ENCODE measurements around the gene GMDS. TPM values are rescaled to one million over a fixed set of nuclear protein-coding genes. Genes with fewer than 3 reads are reported as not detected.

Gene GMDS
- total and polyA plus RNA-seq, 2 of the 8 experiments (the other 6 are each of a cell fraction or from before 2014, with no cell fraction given): 16.8 to 50.0 TPM

DNA sequence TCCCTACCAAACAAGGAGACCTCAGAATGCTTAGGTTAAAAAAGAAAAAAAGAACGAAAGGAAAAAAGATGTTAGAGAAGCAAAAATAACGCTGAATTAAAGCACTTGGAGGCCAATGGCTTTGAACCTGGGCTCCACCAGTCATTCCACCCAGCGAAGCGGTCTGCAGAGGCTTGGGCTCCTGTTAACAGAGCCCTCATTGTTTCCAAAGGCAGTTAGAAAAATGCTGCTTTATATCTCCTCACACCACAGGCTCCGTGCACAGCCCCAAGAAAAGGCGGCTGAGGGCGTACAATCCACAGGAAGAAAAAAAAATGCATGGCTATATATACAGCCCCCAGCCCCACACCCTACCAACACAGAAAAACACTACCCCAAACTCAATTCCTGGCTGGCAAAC, 379.8 kb downstream of the GMDS start:
- 81% methylated on average over 7 of the region's 7 CpGs; no CpG with 5 or more reads in 1 of the 2 experiments for WGBS, 2 experiments (ENCODE audit: extremely low coverage in 1 of 2, insufficient coverage in 1 of 2, insufficient read length in 1 of 2, insufficient replicate concordance in 2 of 2, low coverage in 1 of 2, low lambda C conversion rate in 2 of 2, missing lambda C conversion rate in 1 of 2)
- Histone ChIP-seq H3K4me2 (ENCODE audit: insufficient read depth in 1 of 2, low read depth in 2 of 2, low read length in 2 of 2) (no peak overlapping the region), H3K36me3 (ENCODE audit: control insufficient read depth in 2 of 4, insufficient read depth in 4 of 4, low read length in 3 of 4) (no peaks in the 10 kb centered on the region), H4K5ac (ENCODE audit: insufficient read length, low read depth, low read length) (no peak overlapping the region), H4K8ac (ENCODE audit: extremely low read depth, insufficient read depth, low read length) (no peak overlapping the region), H2BK15ac (ENCODE audit: low read length) (no peak overlapping the region), H4K91ac (replicated peaks; ENCODE audit: insufficient read length, low read length) (no peak overlapping the region), H3K23ac (ENCODE audit: insufficient read length) (no peak overlapping the region), H2AK5ac (ENCODE audit: low read depth, low read length) (no peak overlapping the region), H3K4me3 (ENCODE audit: extremely low read depth in 1 of 4, insufficient read depth in 2 of 4, low read depth in 3 of 4, low read length in 4 of 4) (no peak overlapping the region), H3K27me3 (replicated peaks in 1 of 4; ENCODE audit: control insufficient read depth in 3 of 4, extremely low read depth in 1 of 4, insufficient read depth in 3 of 4, low read length in 3 of 4) (no peaks in the 10 kb centered on the region), H3K79me2 (ENCODE audit: control insufficient read depth in 1 of 2, insufficient read depth in 2 of 2, low read length in 2 of 2) (no peaks in the 10 kb centered on the region), H2BK5ac (ENCODE audit: low read depth, low read length) (no peak overlapping the region), H3K4me1 (replicated peaks in 1 of 4; ENCODE audit: control insufficient read depth in 3 of 4, insufficient read depth in 4 of 4, low read length in 3 of 4) (peaks cover 4 to 17% (median 11%) of the 10 kb centered on the region in 4 experiments; a peak in 6 of 7 replicates), H3K4ac (replicated peaks; ENCODE audit: insufficient read length, low read depth, low read length) (no peak overlapping the region), H3K56ac (replicated peaks; ENCODE audit: insufficient read length, low read depth, low read length) (no peak overlapping the region), H4K20me1 (replicated peaks in 1 of 2; ENCODE audit: control insufficient read depth in 1 of 2, insufficient read depth in 2 of 2, low read length in 2 of 2) (no peaks in the 10 kb centered on the region), H3K14ac (ENCODE audit: insufficient read length) (no peak overlapping the region), H3K9ac (replicated peaks in 1 of 4; ENCODE audit: extremely low read depth in 1 of 4, low read depth in 3 of 4, low read length in 3 of 4) (no peak overlapping the region), H3K23me2 (ENCODE audit: low read depth, low read length) (no peaks in the 10 kb centered on the region), H2BK12ac (ENCODE audit: low read depth, low read length) (no peak overlapping the region), H3K18ac (ENCODE audit: extremely low read depth, low read length) (no peak overlapping the region), H3K9me3 (ENCODE audit: insufficient read depth in 2 of 2, low read depth in 1 of 2, low read length in 1 of 2) (no peaks in the 10 kb centered on the region), H2BK20ac (ENCODE audit: low read length) (no peak overlapping the region), H2AFZ (ENCODE audit: low read length) (no peak overlapping the region), H3K79me1 (ENCODE audit: low read depth, low read length) (no peaks in the 10 kb centered on the region), H2BK120ac (replicated peaks; ENCODE audit: low read depth, low read length) (no peak overlapping the region), H3K27ac (ENCODE audit: low read depth, low read length) (no peak overlapping the region)
- ChIA-PET CTCF (ENCODE audit: partially characterized antibody) (no interaction called here), POLR2A (ENCODE audit: partially characterized antibody) (no interaction called here)
- TF ChIP-seq CHD2 (IDR thresholded peaks at IDR 0.05; ENCODE audit: low read length) (no peak), RFX5 (IDR thresholded peaks at IDR 0.05; ENCODE audit: borderline replicate concordance, low read depth, low read length) (no peak), RAD21 (IDR thresholded peaks at IDR 0.05 in 1 of 2, conservative IDR thresholded peaks at IDR 0.05 in 1 of 2; ENCODE audit: low read depth in 2 of 2, low read length in 2 of 2) (no peak), BCL11A (IDR thresholded peaks at IDR 0.05; ENCODE audit: low read depth in 2 of 2, low read length in 2 of 2) (no peak), ZNF274 (IDR thresholded peaks at IDR 0.05; ENCODE audit: borderline replicate concordance, extremely low read depth, low read length) (no peak), JUND (IDR thresholded peaks at IDR 0.05; ENCODE audit: low read length) (no peak)
- DNase-seq (ENCODE audit: low read depth in 1 of 2, low spot score in 2 of 2) (no peak), FAIRE-seq (no peak)
